Gastrocnemius medialis (tissue), 4 donors: ENCODE measurements around the gene PRRT1. TPM values are rescaled to one million over a fixed set of nuclear protein-coding genes. Genes with fewer than 3 reads are reported as not detected.

ENCODE experiments used
- ATAC-seq, 2 donors: fragments of 150-250 bp; one replicate each; pipeline ENCODE4 v1.9.1; 2016
- DNase-seq, 2 donors: peaks; one replicate each; pipeline ENCODE4 v3.0.0-alpha.2; 2019
- H3K27ac ChIP-seq, 4 donors: fragments of 200-600 bp; sonication (generic); 1 replicate in 1 of 4; 2 replicates in 3 of 4; pipeline ENCODE4 v1.5.1; 2016 to 2018; ENCODE audit warnings: mild to moderate bottlenecking in 2 of 4, moderate library complexity in 1 of 4
- H3K27me3 ChIP-seq, 3 donors: fragments of 200-600 bp; sonication (generic) in 2 of 3; 1 replicate in 1 of 3; 2 replicates in 2 of 3; pipeline versions ENCODE4 v1.5.1 to v1.6.0; 2016 to 2019; ENCODE audit warnings: mild to moderate bottlenecking in 1 of 3, moderate library complexity in 1 of 3
- H3K36me3 ChIP-seq, 2 donors: fragments of 200-600 bp; sonication (generic) in 1 of 2; one replicate each; pipeline ENCODE4 v1.5.1; 2017 to 2018
- H3K4me1 ChIP-seq, 2 donors: fragments of 200-600 bp; sonication (generic) in 1 of 2; one replicate each; pipeline ENCODE4 v1.5.1; 2016 to 2017; ENCODE audit warnings: mild to moderate bottlenecking in 2 of 2
- H3K4me3 ChIP-seq, 4 donors: fragments of 200-600 bp; sonication (generic) in 3 of 4; 1 replicate in 1 of 4; 2 replicates in 3 of 4; pipeline ENCODE4 v1.5.1; 2016 to 2019; ENCODE audit warnings: mild to moderate bottlenecking in 2 of 4
- H3K9me3 ChIP-seq, 3 donors: fragments of 200-600 bp; sonication (generic) in 2 of 3; 1 replicate in 1 of 3; 2 replicates in 2 of 3; pipeline ENCODE4 v1.5.1; 2016 to 2019
- POLR2A ChIP-seq, 2 donors: fragments of 450-650 bp; IDR thresholded peaks; one replicate each; pipeline ENCODE4 v1.6.1; 2017; ENCODE audit warnings: antibody characterized with exemption in 2 of 2, mild to moderate bottlenecking in 2 of 2, moderate library complexity in 2 of 2
- in situ Hi-C, 4 donors: fragments of 200-750 bp; cut with MboI; loops; one replicate each; pipeline versions ENCODE4 v1.15.0 to v1.8.0; 2017; ENCODE audit warnings: low sequenced_read_pairs in 4 of 4
- intact Hi-C: fragments of 100-400 bp; cut with DNase I; formaldehyde crosslinking; loops from one replicate; pipeline ENCODE4 v1.15.1; 2023; ENCODE audit warnings: low total_unique reads
- total RNA-seq, 4 donors: library from RNA; depleted of rRNA; stranded (reverse); fragments of >200 nt; gene quantifications; one replicate each; pipeline versions ENCODE4 v1.1.0 to v1.2.3, GENCODE V29; 2016
- TF ChIP-seq, protein P1 (sequence below), 5 experiments: fragments of 450-650 bp in 3 of 5; fragments of 200-600 bp in 2 of 5; sonication (generic) in 2 of 5; IDR thresholded peaks in 4 of 5; conservative IDR thresholded peaks in 1 of 5; 1 replicate in 4 of 5; 2 replicates in 1 of 5; pipeline ENCODE4 v1.5.1; 2016 to 2019; ENCODE audit warnings: antibody characterized with exemption in 5 of 5, mild to moderate bottlenecking in 3 of 5, moderate library complexity in 3 of 5

PRRT1 gene
- total RNA-seq, 4 donors from 2014 or later, result 0.49 TPM; not detected in 3

DNA sequence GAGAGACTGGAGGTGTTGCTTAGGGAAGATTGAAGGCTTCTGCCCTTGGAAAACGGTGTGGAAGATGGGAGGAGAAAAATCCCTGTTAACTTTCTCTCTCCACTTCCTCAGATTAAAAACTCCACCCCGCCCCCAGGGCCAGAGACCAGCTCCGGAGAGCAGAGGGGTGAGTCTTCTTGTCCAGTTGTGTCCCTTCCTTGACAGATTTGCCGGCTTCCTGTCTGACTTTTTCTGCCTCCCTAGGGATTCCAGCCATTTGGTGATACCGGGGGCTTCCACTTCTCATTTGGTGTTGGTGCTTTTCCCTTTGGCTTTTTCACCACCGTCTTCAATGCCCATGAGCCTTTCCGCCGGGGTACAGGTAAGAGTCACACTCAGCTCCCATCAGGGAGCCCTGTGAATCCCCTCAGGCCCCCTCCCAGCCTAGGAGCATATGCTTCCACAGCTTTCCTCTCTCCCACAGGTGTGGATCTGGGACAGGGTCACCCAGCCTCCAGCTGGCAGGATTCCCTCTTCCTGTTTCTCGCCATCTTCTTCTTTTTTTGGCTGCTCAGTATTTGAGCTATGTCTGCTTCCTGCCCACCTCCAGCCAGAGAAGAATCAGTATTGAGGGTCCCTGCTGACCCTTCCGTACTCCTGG is 28.1 kb upstream of the PRRT1 start:
- H3K9me3 ChIP-seq, result no peaks in the 10 kb centered on the region
- H3K27ac ChIP-seq, result peak overlapping the region; percentile 92 to 99 (median 96)
- no peak overlapping the region for H3K4me3 ChIP-seq
- TF ChIP-seq, protein P1, sequence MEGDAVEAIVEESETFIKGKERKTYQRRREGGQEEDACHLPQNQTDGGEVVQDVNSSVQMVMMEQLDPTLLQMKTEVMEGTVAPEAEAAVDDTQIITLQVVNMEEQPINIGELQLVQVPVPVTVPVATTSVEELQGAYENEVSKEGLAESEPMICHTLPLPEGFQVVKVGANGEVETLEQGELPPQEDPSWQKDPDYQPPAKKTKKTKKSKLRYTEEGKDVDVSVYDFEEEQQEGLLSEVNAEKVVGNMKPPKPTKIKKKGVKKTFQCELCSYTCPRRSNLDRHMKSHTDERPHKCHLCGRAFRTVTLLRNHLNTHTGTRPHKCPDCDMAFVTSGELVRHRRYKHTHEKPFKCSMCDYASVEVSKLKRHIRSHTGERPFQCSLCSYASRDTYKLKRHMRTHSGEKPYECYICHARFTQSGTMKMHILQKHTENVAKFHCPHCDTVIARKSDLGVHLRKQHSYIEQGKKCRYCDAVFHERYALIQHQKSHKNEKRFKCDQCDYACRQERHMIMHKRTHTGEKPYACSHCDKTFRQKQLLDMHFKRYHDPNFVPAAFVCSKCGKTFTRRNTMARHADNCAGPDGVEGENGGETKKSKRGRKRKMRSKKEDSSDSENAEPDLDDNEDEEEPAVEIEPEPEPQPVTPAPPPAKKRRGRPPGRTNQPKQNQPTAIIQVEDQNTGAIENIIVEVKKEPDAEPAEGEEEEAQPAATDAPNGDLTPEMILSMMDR (IDR thresholded peaks at IDR 0.05 in 4 of 5, conservative IDR thresholded peaks at IDR 0.05 in 1 of 5), result no peak
- no peak for TF ChIP-seq POLR2A (IDR thresholded peaks at IDR 0.05)
- no peak for DNase-seq
- H3K36me3 ChIP-seq, result peaks cover 0 to 19% of the 10 kb centered on the region in 2 donors
- H3K4me1 ChIP-seq, result peaks cover 42 to 49% of the 10 kb centered on the region in 2 donors
- no peak for ATAC-seq
- intact Hi-C loops, result loop anchor here (5.0 to 10.0 kb wide), 6 partner anchors 205 to 1135 kb away; partner anchors contain the start of genes B3GALT4, BRD2, CSNK2B and DXO
- no peaks in the 10 kb centered on the region for H3K27me3 ChIP-seq
- in situ Hi-C loops, result loop anchor here in 3 of 4 donors (25.0 kb wide), 6 partner anchors 218 to 1568 kb away; partner anchors contain the start of genes BRD2 (in 3 of the 3), HLA-DMA (in 3 of the 3), APOM (in 2 of the 3) and BAG6 (in 2 of the 3)

DNA sequence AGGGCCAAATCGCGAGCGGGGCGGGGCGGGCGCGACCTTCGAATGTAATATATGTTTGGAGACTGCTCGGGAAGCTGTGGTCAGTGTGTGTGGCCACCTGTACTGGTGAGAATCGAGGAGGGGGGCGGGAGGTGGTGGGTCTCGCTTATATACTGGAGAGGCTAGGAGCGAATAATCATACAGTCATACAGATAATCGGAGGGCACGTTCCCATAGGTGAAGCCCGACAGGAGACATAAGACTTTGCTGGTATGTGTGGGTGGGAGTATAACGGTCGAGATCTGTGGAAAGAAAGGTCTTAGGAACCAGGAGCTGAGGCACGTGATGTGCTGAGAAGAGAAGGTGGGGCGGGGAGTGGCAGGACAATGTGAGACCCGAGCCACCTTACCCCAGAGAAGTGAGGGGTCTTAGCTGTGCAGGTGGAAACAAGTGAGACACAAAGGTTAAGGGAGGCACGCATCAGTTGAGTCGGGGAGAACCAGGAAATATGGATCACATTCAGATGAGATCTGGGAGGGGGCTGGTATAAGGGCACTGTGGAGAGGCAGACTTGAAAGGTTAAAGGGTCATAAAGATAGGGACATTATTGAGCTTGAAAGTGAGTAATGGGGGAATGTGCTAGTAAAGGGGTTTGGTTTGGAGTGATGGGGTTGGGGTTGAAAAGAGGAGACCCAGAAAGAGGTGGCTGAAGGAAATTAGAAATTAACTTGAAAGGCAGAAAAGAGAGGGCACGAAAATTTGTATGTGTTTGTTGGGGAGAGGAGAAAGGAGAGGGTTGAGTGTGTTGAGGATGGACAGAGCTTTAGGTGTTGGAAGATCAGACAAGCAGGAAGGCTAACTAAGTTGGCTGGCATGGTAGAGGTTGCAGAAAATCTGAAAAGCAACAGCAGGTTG is 27.1 kb upstream of the PRRT1 start:
- in situ Hi-C loops, result loop anchor here in 3 of 4 donors (25.0 kb wide), 6 partner anchors 216 to 1566 kb away; partner anchors contain the start of genes BRD2 (in 3 of the 3), HLA-DMA (in 3 of the 3), APOM (in 2 of the 3) and BAG6 (in 2 of the 3)

DNA sequence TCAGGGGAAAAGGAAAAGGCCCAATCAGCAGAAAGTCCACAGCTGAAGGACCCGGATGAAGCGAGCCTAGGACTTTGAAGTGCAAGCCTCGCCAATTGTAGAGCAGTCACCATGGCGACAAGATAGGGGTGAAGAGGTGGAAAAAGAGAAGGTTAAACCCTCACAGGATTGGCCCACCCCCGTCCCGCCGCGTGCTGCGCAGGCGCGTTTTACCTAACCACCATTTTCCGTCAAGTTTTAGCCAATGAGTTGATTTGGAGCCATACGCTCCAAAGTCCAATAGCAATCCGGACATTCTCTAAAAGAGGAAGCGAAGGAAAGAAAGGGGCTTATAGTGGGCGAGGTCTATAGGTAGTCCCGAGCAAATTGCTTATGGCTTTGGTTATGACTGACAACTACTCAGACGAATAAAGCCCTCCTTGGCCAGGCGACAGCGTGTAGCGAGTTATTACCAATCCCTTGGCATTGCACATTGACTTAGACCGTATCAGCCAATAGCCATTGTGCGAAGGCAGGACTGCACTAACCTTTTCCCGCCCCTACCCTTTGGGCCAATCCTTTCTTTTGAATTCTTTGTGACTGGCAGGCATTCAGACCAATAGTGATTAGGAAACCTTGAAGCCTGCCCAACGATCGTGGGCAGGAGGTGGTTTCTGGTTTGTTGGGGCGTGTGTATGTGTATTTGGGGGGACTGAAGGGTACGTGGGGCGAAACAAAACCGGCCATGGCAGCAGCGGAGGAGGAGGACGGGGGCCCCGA is 26.2 kb upstream of the PRRT1 start, which contains the start of gene RNF5:
TSS of gene RNF5 (plus strand) at position 618 of the 759 bp plus-strand sequence. CDS start at position 725, 107 bp downstream.
- Histone ChIP-seq H3K4me1 (peaks cover 41 to 46% of the 10 kb centered on the region in 2 donors), H3K9me3 (no peaks in the 10 kb centered on the region), H3K4me3 (peak within 1 kb of the TSS; percentile 81 to 99 (median 96)), H3K27me3 (no peaks in the 10 kb centered on the region), H3K27ac (peak within 1 kb of the TSS; percentile 92 to 99 (median 96)), H3K36me3 (peaks cover 0 to 19% of the 10 kb centered on the region in 2 donors)
- in situ Hi-C loops, result loop anchor here in 3 of 4 donors (25.0 kb wide), 6 partner anchors 216 to 1566 kb away; partner anchors contain the start of genes BRD2 (in 3 of the 3), HLA-DMA (in 3 of the 3), APOM (in 2 of the 3) and BAG6 (in 2 of the 3)
- DNase-seq (peak; percentile 98 to 99), ATAC-seq (peak; percentile 84 to 88)
- intact Hi-C loops, result loop anchor here (1.0 to 10.0 kb wide), 9 partner anchors 17 to 1137 kb away; partner anchors contain the start of genes B3GALT4, BRD2, CSNK2B and DXO
- TF ChIP-seq, protein P1 (IDR thresholded peaks at IDR 0.05 in 4 of 5, conservative IDR thresholded peaks at IDR 0.05 in 1 of 5), result no peak
- TF ChIP-seq POLR2A (IDR thresholded peaks at IDR 0.05), result peak; percentile 46 to 63

More for the DNA sequence above, 27.1 kb upstream of the PRRT1 start:
- Histone ChIP-seq H3K27ac (peak overlapping the region; percentile 92 to 99 (median 96)), H3K4me3 (peak overlapping the region; percentile 67 to 99 (median 96)), H3K9me3 (no peaks in the 10 kb centered on the region), H3K27me3 (no peaks in the 10 kb centered on the region), H3K4me1 (peaks cover 41 to 49% of the 10 kb centered on the region in 2 donors), H3K36me3 (peaks cover 0 to 19% of the 10 kb centered on the region in 2 donors)
- no peak for DNase-seq
- TF ChIP-seq, protein P1 (IDR thresholded peaks at IDR 0.05 in 4 of 5, conservative IDR thresholded peaks at IDR 0.05 in 1 of 5), result no peak
- TF ChIP-seq POLR2A (IDR thresholded peaks at IDR 0.05), result no peak
- peak in 1 of 2 donors; percentile 6 for ATAC-seq
- intact Hi-C loops, result loop anchor here (5.0 to 10.0 kb wide), 6 partner anchors 204 to 1136 kb away; partner anchors contain the start of genes B3GALT4, BRD2, CSNK2B and DXO
